Glutamatergic neuron (in vitro differentiated cells): ENCODE data around the gene SPSB2. TPM values are rescaled to one million over a fixed set of nuclear protein-coding genes. Genes with fewer than 3 reads are reported as not detected.

ENCODE experiments used
- DNase-seq: peaks from one replicate; pipeline ENCODE4 v3.0.0; 2022
- H3K27ac Mint-ChIP-seq: one replicate; pipeline ENCODE4 v1.8.0; 2020; ENCODE audit warnings: mild to moderate bottlenecking, mixed read lengths, inconsistent platforms; ENCODE audit not compliant: unreplicated experiment
- H3K27me3 Mint-ChIP-seq: one replicate; pipeline ENCODE4 v1.8.0; 2020; ENCODE audit warnings: mild to moderate bottlenecking, moderate library complexity, mixed read lengths, inconsistent platforms; ENCODE audit not compliant: unreplicated experiment
- H3K36me3 Mint-ChIP-seq: one replicate; pipeline ENCODE4 v1.8.0; 2020; ENCODE audit warnings: mild to moderate bottlenecking, mixed read lengths, inconsistent platforms; ENCODE audit not compliant: unreplicated experiment
- H3K4me1 Mint-ChIP-seq: one replicate; pipeline ENCODE4 v1.8.0; 2020; ENCODE audit warnings: mild to moderate bottlenecking, low read depth, mixed read lengths, inconsistent platforms; ENCODE audit not compliant: unreplicated experiment
- H3K4me3 Mint-ChIP-seq: one replicate; pipeline ENCODE4 v1.8.0; 2020; ENCODE audit warnings: mild to moderate bottlenecking, mixed read lengths, inconsistent platforms; ENCODE audit not compliant: unreplicated experiment
- H3K9me3 Mint-ChIP-seq: one replicate; pipeline ENCODE4 v1.8.0; 2020; ENCODE audit warnings: mild to moderate bottlenecking, moderate library complexity, mixed read lengths, inconsistent platforms; ENCODE audit not compliant: unreplicated experiment
- CTCF ChIP-seq: fragments of 200-600 bp; sonication (generic); IDR thresholded peaks from one replicate; pipeline ENCODE4 v1.5.0; 2021; ENCODE audit not compliant: partially characterized antibody, unreplicated experiment
- total RNA-seq: library from RNA; stranded (reverse); fragmentation: NEBNext Ultra II Directional; extraction: Animal tissue kit (Norgen Biotek cat#: 25700); gene quantifications from one replicate; pipeline ENCODE4 v1.2.1, GENCODE V29; 2021; ENCODE audit not compliant: unreplicated experiment

The SPSB2 gene
- total RNA-seq, 1 donor from 2014 or later, result 4.3 TPM

GRCh38 chr12:6840330-6840729 is 32.8 kb downstream of the SPSB2 start:
- Mint-ChIP-seq H3K27me3 (peaks cover 14% of the 10 kb centered on the region), H3K4me3 (peak overlapping the region; percentile 79), H3K27ac (peak overlapping the region; percentile 96), H3K36me3 (peaks cover 10% of the 10 kb centered on the region), H3K4me1 (peaks cover 23% of the 10 kb centered on the region), H3K9me3 (peaks cover 7% of the 10 kb centered on the region)
- TF ChIP-seq CTCF, result no peak
- no peak for DNase-seq

- peak; percentile 87 for DNase-seq
- TF ChIP-seq CTCF, result no peak
- peaks cover 10% of the 10 kb centered on the region for H3K27me3 Mint-ChIP-seq
- H3K9me3 Mint-ChIP-seq, result peaks cover 12% of the 10 kb centered on the region
- peaks cover 10% of the 10 kb centered on the region for H3K36me3 Mint-ChIP-seq
- peak overlapping the region; percentile 79 for H3K4me3 Mint-ChIP-seq
- peaks cover 23% of the 10 kb centered on the region for H3K4me1 Mint-ChIP-seq
- H3K27ac Mint-ChIP-seq, result peak overlapping the region; percentile 96
Observed at GRCh38 chr12:6839482-6840201, 33.5 kb downstream of the SPSB2 start.

- Mint-ChIP-seq H3K36me3 (peaks cover 16% of the 10 kb centered on the region), H3K4me3 (peak overlapping the region; percentile 67), H3K27ac (peak overlapping the region; percentile 91), H3K4me1 (peaks cover 23% of the 10 kb centered on the region), H3K27me3 (peaks cover 9% of the 10 kb centered on the region), H3K9me3 (peaks cover 12% of the 10 kb centered on the region)
- DNase-seq, result no peak
- TF ChIP-seq CTCF, result no peak
Observed at GRCh38 chr12:6838854-6839253, 34.2 kb downstream of the SPSB2 start.

GRCh38 chr12:6837370-6838060 is 35.6 kb downstream of the SPSB2 start:
- Mint-ChIP-seq H3K4me3 (no peak overlapping the region), H3K9me3 (peaks cover 13% of the 10 kb centered on the region), H3K36me3 (peaks cover 17% of the 10 kb centered on the region), H3K27me3 (peaks cover 8% of the 10 kb centered on the region), H3K4me1 (peaks cover 21% of the 10 kb centered on the region), H3K27ac (no peak overlapping the region)
- TF ChIP-seq CTCF, result no peak
- no peak for DNase-seq

DNA sequence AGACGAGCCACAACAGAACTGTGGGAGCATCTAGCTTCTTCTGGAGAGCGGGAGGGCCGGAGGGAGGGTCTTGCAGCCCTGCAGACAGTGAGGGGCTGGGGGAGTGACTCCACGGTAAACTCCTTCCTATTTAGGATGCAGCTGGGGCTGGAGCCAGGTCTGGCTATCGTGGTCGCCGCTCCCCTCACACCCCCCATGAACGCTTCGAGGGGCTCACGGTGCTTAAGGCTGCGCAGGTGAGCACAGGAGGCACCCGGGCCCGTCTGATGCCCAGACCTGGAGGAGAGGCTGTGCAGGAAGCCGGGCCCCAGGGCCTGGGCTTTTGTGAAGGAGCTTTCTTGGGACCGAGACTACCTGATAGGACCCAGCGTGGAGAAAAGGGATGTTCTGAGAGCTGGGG is 36.3 kb downstream of the SPSB2 start:
- H3K9me3 Mint-ChIP-seq, result peaks cover 13% of the 10 kb centered on the region
- no peak for DNase-seq
- peaks cover 23% of the 10 kb centered on the region for H3K4me1 Mint-ChIP-seq
- H3K4me3 Mint-ChIP-seq, result no peak overlapping the region
- H3K27ac Mint-ChIP-seq, result no peak overlapping the region
- TF ChIP-seq CTCF, result no peak
- H3K27me3 Mint-ChIP-seq, result peaks cover 8% of the 10 kb centered on the region
- peaks cover 17% of the 10 kb centered on the region for H3K36me3 Mint-ChIP-seq
